Nephron progenitor cell (in vitro differentiated cells): ENCODE data around the gene NPPB.

ENCODE experiments used
- DNase-seq: peaks from one replicate; pipeline ENCODE4 v3.0.0; 2021
- H3K27ac Mint-ChIP-seq: 2 replicates; pipeline ENCODE4 v1.8.0; 2021; ENCODE audit warnings: mild to moderate bottlenecking, moderate library complexity, mixed read lengths
- H3K27me3 Mint-ChIP-seq: 2 replicates; pipeline ENCODE4 v1.8.0; 2021; ENCODE audit warnings: mild to moderate bottlenecking, low read depth, mixed read lengths; ENCODE audit not compliant: poor library complexity
- H3K36me3 Mint-ChIP-seq: 2 replicates; pipeline ENCODE4 v1.8.0; 2021; ENCODE audit warnings: low read depth, mixed read lengths
- H3K4me1 Mint-ChIP-seq: 2 replicates; pipeline ENCODE4 v1.8.0; 2021; ENCODE audit warnings: mixed read lengths
- H3K4me3 Mint-ChIP-seq: 2 replicates; pipeline ENCODE4 v1.8.0; 2021; ENCODE audit warnings: mild to moderate bottlenecking, moderate library complexity, mixed read lengths
- H3K9me3 Mint-ChIP-seq: 2 replicates; pipeline ENCODE4 v1.8.0; 2021; ENCODE audit warnings: mild to moderate bottlenecking, moderate library complexity, mixed read lengths
- CTCF ChIP-seq: fragments of 200-600 bp; sonication (generic); IDR thresholded peaks from 2 replicates; pipeline ENCODE4 v1.5.0; 2021; ENCODE audit warnings: antibody characterized with exemption

NPPB gene

DNA sequence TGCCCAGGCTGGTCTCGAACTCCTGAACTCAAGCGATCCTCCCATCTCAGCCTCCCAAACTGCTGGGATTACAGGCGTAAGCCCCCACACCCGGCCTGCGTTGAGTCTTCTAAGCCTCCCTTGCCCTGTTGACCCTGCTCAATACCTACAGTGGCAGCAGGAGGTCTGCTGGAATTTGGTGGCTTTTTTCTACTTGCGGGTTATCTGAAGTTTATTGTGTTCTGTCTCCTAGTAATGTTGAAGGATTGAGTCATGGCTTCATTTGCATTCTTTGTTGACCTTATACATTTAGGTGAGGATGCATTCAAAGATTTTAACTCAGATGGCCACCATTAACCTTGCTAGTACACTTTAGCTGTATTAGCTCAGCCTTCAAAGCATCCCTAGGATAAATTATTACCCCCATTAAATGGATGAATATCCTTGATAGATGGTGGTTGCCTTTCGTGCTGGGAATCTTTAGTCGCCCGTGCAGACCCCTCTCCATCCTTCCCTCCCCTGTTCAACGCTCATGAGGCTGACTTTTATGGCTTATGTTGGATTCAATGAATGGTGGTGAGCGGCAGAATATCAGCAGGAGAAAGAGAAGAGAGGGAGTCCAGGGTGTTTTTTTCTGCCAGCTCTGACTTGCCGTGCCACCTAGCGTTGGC lies 9.7 kb upstream of the NPPB start:
- H3K27ac Mint-ChIP-seq, result no peak overlapping the region
- no peak overlapping the region for H3K4me3 Mint-ChIP-seq
- peaks cover 20% of the 10 kb centered on the region for H3K4me1 Mint-ChIP-seq
- H3K36me3 Mint-ChIP-seq, result no peaks in the 10 kb centered on the region
- H3K27me3 Mint-ChIP-seq, result peaks cover 49% of the 10 kb centered on the region
- no peak for DNase-seq
- no peak for TF ChIP-seq CTCF
- H3K9me3 Mint-ChIP-seq, result no peaks in the 10 kb centered on the region

DNA sequence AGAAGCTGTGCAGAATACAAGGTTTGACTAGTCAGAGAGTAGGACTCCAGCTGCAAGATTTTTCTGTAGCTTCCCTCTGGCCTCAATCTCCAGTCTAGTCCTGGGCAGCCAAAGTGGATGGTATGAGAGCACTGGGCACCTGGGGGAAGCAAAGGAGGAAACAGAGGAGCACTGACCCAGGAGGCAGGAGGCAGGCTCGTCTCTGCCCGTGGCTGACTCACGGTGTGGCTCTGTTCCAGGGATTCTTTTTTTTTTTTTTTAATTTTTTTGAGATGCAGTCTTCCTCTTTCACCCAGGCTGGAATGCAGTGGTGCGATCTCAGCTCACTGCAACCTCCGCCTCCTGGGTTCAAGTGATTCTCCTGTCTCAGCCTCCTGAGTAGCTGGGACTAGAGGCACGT lies 4.1 kb upstream of the NPPB start:
- no peak for DNase-seq
- H3K36me3 Mint-ChIP-seq, result no peaks in the 10 kb centered on the region
- no peak overlapping the region for H3K27ac Mint-ChIP-seq
- no peaks in the 10 kb centered on the region for H3K9me3 Mint-ChIP-seq
- no peak for TF ChIP-seq CTCF
- peaks cover 74% of the 10 kb centered on the region for H3K27me3 Mint-ChIP-seq
- no peaks in the 10 kb centered on the region for H3K4me1 Mint-ChIP-seq
- no peak overlapping the region for H3K4me3 Mint-ChIP-seq

- Mint-ChIP-seq H3K9me3 (no peaks in the 10 kb centered on the region), H3K36me3 (no peaks in the 10 kb centered on the region), H3K4me3 (no peak overlapping the region), H3K4me1 (no peaks in the 10 kb centered on the region), H3K27ac (no peak overlapping the region), H3K27me3 (peaks cover 88% of the 10 kb centered on the region)
- TF ChIP-seq CTCF, result no peak
- no peak for DNase-seq
Measured at GRCh38 chr1:11860587-11860986, 1.8 kb upstream of the NPPB start.

DNA sequence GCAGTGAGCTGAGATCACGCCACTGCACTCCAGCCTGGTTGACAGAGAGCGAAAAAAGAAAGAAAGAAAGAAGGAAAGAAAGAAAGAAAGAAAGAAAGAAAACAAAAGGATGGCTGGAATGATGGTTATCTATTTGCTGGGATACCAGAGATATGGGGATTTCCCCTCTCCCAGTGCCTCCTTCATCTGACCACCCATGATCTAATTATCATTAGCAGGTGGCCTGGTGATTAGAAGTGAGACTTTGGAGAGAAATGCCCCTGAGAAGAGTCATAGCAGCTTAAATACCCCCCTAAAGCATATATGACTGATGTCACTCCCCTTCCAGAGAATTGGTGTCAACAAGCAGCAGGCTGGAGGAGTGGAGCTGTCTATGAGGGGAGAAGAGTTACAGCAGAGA lies 1.3 kb upstream of the NPPB start:
- Mint-ChIP-seq H3K36me3 (no peaks in the 10 kb centered on the region), H3K4me3 (no peak overlapping the region), H3K27ac (no peak overlapping the region), H3K9me3 (no peaks in the 10 kb centered on the region), H3K4me1 (no peaks in the 10 kb centered on the region), H3K27me3 (peaks cover 84% of the 10 kb centered on the region)
- no peak for TF ChIP-seq CTCF
- no peak for DNase-seq

DNA sequence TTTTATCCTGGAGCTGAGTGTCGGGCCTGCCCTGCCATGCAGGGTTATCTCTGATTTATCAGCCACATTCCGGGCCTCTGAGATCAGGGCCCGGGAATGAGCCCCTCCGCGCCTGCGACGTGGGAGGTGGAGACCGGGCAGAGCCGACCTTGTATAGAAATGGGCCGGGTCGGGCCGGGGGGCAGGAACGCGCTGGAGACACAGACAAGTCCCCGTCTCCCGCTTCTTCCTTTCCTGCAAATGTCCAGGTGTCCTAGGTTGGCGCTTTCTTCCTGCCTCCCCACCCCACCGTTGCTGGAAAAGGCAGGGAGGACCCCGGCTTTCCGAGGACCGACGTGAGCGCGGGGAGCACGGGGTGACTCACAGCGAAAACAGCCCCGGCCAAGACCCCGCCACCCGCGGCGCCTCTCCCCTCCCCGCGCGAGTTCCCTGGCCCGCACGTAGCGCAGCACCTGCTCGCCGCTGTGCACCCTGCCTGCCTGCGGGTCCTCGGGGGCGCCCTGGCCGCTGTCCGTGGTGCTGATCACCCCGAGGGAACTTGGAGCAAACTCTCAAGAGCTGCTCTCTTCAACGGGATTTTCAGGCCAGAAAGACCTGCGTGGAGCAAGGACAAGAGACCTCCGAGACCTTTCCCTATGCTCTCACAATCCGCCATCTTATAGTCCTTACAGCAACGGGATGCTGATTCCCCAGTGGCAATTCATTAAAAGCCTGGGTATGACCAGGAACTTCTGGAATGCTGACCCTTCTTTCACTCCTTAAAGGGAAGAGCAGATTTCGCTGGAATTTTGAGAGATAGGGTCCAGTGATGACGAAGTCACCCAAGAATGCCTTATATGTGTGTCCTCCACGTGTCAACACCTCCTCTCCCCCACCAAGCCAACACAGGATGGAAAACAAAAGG lies 475 bp upstream of the NPPB start:
- Mint-ChIP-seq H3K36me3 (no peaks in the 10 kb centered on the region), H3K27ac (no peak overlapping the region), H3K4me3 (no peak overlapping the region), H3K27me3 (peaks cover 86% of the 10 kb centered on the region), H3K4me1 (no peaks in the 10 kb centered on the region), H3K9me3 (no peaks in the 10 kb centered on the region)
- TF ChIP-seq CTCF, result peak; percentile 28
- DNase-seq, result peak; percentile 98
